K562 (cell line): ENCODE results near the gene FUCA1. TPM values are rescaled to one million over a fixed set of nuclear protein-coding genes. Genes with fewer than 3 reads are reported as not detected.

ENCODE experiments used
- AFF4 ChIP-seq: sonication (generic); formaldehyde crosslinking; IDR thresholded peaks from 2 replicates; pipeline ENCODE4 v1.8.0; 2023; ENCODE audit warnings: mild to moderate bottlenecking, missing genetic modification reagents
- BDP1 ChIP-seq: IDR thresholded peaks from 3 replicates; pipeline ENCODE4 v1.6.1; 2011; ENCODE audit not compliant: insufficient read length, insufficient read depth
- GABPB2 ChIP-seq: fragments of 250-450 bp; sonication (Bioruptor Pico); conservative IDR thresholded peaks from 2 replicates; pipeline ENCODE4 v1.5.1; 2021; ENCODE audit warnings: mild to moderate bottlenecking
- MAFK ChIP-seq: IDR thresholded peaks from 2 replicates; pipeline ENCODE4 v1.6.1; 2011; ENCODE audit warnings: low read length, improper control_type of control experiment
- MYNN ChIP-seq, 2 experiments: sonication (generic); formaldehyde crosslinking in 1 of 2; IDR thresholded peaks; 2 replicates each; pipeline versions ENCODE4 v1.5.0 to v1.6.1; 2016 to 2020; ENCODE audit warnings: antibody characterized with exemption in 1 of 2, missing genetic modification reagents in 1 of 2
- RERE ChIP-seq: sonication (generic); formaldehyde crosslinking; IDR thresholded peaks from 2 replicates; pipeline ENCODE4 v1.8.0; 2023; ENCODE audit warnings: missing genetic modification reagents, mild to moderate bottlenecking, borderline replicate concordance
- TFAM ChIP-seq: fragments of 250-450 bp; sonication (Bioruptor Pico); conservative IDR thresholded peaks from 2 replicates; pipeline ENCODE4 v1.5.0; 2021; ENCODE audit warnings: mild to moderate bottlenecking, moderate library complexity
- ZNF146 ChIP-seq: IDR thresholded peaks from one replicate; pipeline ENCODE4 v1.6.1; 2018; ENCODE audit warnings: missing compliant biosample characterization; ENCODE audit not compliant: unreplicated experiment
- ZNF407 ChIP-seq: fragments of 450-650 bp; IDR thresholded peaks from 2 replicates; pipeline ENCODE4 v1.6.1; 2016; ENCODE audit warnings: low read depth
- ZNF696 ChIP-seq: fragments of 250-450 bp; sonication (Bioruptor Pico); conservative IDR thresholded peaks from 2 replicates; pipeline ENCODE4 v1.4.0; 2020; ENCODE audit warnings: mild to moderate bottlenecking, moderate library complexity
- polyA plus RNA-seq, 8 experiments: library from polyadenylated mRNA; depleted of rRNA in 4 of 8; stranded (reverse) in 5 of 8; unstranded in 3 of 8; fragments of >200 nt; fragmentation: Nextera tagmentation in 2 of 8; fragmentation: Illumina TruSeq in 1 of 8; extraction: Ambion mirVana in 2 of 8; extraction: Trizol in 1 of 8; gene quantifications; 2 replicates each; pipeline versions ENCODE4 v1.2.1 to v1.2.3, GENCODE V29; 2011 to 2014; ENCODE audit warnings: inconsistent platforms in 1 of 8, missing spikeins in 1 of 8
- total RNA-seq, 7 experiments: library from RNA; depleted of rRNA in 6 of 7; stranded (reverse); fragments of >200 nt in 6 of 7; fragmentation: Illumina TruSeq in 2 of 7; extraction: Trizol in 2 of 7; gene quantifications; 2 replicates each; pipeline versions ENCODE4 v1.2.1 to v1.2.3, GENCODE V29; 2011 to 2021; ENCODE audit warnings: low replicate concordance in 1 of 7

Gene FUCA1
- total and polyA plus RNA-seq, 9 of the 15 experiments (the other 6 are each of a cell fraction or from before 2014, with no cell fraction given): 7.0 to 20.5 (median 13.5) TPM

- TF ChIP-seq RERE: no peak; the same call in 1 of the 2 replicates
- TF ChIP-seq ZNF146 (CRISPR knock-in tag): no peak
- TF ChIP-seq TFAM (CRISPR knock-in tag): no peak
- no peak for TF ChIP-seq ZNF696 (CRISPR knock-in tag)
- peak; percentile 8; the same call in 1 of the 2 replicates for TF ChIP-seq AFF4 (CRISPR knock-in tag)
- TF ChIP-seq GABPB2 (CRISPR knock-in tag): no peak
- TF ChIP-seq MAFK: no peak
- TF ChIP-seq BDP1: no peak
- TF ChIP-seq ZNF407: no peak
- no peak for TF ChIP-seq MYNN (IDR thresholded peaks at IDR 0.05)
- no peak for TF ChIP-seq MYNN (CRISPR knock-in tag; IDR thresholded peaks at IDR 0.05)
These were observed 66.7 kb downstream of the FUCA1 start (continued) for GRCh38 chr1:23801338-23801748.
